ENCODE data around the gene STARD8. TPM values are rescaled to one million over a fixed set of nuclear protein-coding genes. Genes with fewer than 3 reads are reported as not detected.

Gene STARD8
- total RNA-seq, 1 donor from 2014 or later, result 14.0 TPM

DNA sequence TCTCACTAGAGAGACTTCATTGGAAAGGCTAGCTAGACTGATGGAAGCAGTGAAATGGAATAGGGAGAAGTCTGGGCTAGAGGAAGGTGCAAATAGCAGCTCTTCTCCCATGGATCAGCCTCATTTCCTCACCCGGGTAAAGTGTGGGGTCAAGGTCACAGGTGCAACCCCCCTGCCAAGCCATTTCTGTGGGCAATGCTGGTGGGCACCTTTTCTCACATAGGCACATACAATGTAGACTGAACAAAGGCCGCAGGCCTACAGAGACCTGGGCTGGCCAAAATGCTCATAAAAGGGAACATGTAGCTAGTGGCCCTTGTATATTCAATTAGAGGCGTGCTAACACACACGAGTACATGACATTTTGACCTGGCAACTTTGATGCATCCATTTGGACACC, 109.9 kb downstream of the STARD8 start:
- Histone ChIP-seq H3K27me3 (no peaks in the 10 kb centered on the region), H3K9me3 (no peaks in the 10 kb centered on the region), H3K36me3 (no peaks in the 10 kb centered on the region), H3K4me1 (no peaks in the 10 kb centered on the region), H3K27ac (no peak overlapping the region), H3K4me3 (no peak overlapping the region)
- TF ChIP-seq POLR2A (IDR thresholded peaks at IDR 0.05) (no peak), POLR2AphosphoS5 (IDR thresholded peaks at IDR 0.05; ENCODE audit: insufficient read depth in 1 of 2, low read depth in 1 of 2) (no peak)
- TF ChIP-seq, protein P1, sequence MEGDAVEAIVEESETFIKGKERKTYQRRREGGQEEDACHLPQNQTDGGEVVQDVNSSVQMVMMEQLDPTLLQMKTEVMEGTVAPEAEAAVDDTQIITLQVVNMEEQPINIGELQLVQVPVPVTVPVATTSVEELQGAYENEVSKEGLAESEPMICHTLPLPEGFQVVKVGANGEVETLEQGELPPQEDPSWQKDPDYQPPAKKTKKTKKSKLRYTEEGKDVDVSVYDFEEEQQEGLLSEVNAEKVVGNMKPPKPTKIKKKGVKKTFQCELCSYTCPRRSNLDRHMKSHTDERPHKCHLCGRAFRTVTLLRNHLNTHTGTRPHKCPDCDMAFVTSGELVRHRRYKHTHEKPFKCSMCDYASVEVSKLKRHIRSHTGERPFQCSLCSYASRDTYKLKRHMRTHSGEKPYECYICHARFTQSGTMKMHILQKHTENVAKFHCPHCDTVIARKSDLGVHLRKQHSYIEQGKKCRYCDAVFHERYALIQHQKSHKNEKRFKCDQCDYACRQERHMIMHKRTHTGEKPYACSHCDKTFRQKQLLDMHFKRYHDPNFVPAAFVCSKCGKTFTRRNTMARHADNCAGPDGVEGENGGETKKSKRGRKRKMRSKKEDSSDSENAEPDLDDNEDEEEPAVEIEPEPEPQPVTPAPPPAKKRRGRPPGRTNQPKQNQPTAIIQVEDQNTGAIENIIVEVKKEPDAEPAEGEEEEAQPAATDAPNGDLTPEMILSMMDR (IDR thresholded peaks at IDR 0.05), result no peak
- no peak for DNase-seq (ENCODE audit: extremely low spot score in 2 of 2)
- intact Hi-C loops (cut with DNase I), result no loop called here

DNA sequence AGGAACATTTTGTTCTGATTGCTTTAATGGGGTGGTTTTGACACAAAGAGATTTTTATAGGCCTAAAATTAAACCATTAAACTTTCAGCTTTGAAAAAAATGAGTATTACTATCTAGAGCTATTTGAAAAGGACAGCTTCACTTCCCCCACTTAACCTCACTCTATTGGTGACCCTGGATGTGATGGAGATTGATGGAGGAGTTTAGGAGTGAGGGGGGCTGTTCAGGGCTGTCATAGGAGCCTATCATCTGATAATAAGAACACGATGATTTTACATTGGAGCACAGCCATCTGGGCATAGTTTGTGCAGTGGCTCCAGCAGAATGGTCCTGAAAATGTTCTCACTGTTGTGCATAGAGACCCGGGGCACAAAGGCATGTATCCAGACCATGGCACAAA, 110.3 kb downstream of the STARD8 start:
- H3K36me3 ChIP-seq, result no peaks in the 10 kb centered on the region
- no peak overlapping the region for H3K4me3 ChIP-seq
- H3K27ac ChIP-seq, result no peak overlapping the region
- TF ChIP-seq, protein P1 (IDR thresholded peaks at IDR 0.05), result no peak
- TF ChIP-seq POLR2AphosphoS5 (IDR thresholded peaks at IDR 0.05; ENCODE audit: insufficient read depth in 1 of 2, low read depth in 1 of 2) (no peak), POLR2A (IDR thresholded peaks at IDR 0.05) (no peak)
- intact Hi-C loops (cut with DNase I), result no loop called here
- H3K27me3 ChIP-seq, result no peaks in the 10 kb centered on the region
- no peak for DNase-seq (ENCODE audit: extremely low spot score in 2 of 2)
- no peaks in the 10 kb centered on the region for H3K4me1 ChIP-seq
- no peaks in the 10 kb centered on the region for H3K9me3 ChIP-seq

DNA sequence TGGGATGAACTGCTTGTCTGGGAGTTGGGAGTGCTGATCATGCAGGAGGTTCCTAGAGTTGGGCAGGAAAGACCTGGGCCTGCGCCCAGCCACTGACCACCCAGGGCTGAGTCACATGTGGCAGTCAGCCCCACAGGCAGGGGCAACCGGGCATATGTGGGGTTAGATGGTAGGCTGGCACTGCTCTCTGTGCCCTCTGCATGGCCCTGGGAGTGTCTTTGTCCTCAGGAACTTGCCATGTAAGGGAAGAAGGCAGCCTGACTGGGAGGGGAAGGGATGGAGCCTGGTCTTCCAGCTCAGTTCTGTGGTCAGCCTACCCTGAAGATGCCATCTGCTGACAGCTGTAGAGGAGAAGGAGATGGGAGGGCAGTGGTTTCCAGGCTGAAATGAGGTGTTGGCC, 111.2 kb downstream of the STARD8 start:
- H3K27ac ChIP-seq, result no peak overlapping the region
- DNase-seq (ENCODE audit: extremely low spot score in 2 of 2), result no peak
- no peaks in the 10 kb centered on the region for H3K9me3 ChIP-seq
- TF ChIP-seq, protein P1 (IDR thresholded peaks at IDR 0.05), result no peak
- TF ChIP-seq POLR2AphosphoS5 (IDR thresholded peaks at IDR 0.05; ENCODE audit: insufficient read depth in 1 of 2, low read depth in 1 of 2) (no peak), POLR2A (IDR thresholded peaks at IDR 0.05) (no peak)
- intact Hi-C loops (cut with DNase I), result no loop called here
- H3K27me3 ChIP-seq, result no peaks in the 10 kb centered on the region
- H3K4me3 ChIP-seq, result no peak overlapping the region
- H3K36me3 ChIP-seq, result no peaks in the 10 kb centered on the region
- no peaks in the 10 kb centered on the region for H3K4me1 ChIP-seq

DNA sequence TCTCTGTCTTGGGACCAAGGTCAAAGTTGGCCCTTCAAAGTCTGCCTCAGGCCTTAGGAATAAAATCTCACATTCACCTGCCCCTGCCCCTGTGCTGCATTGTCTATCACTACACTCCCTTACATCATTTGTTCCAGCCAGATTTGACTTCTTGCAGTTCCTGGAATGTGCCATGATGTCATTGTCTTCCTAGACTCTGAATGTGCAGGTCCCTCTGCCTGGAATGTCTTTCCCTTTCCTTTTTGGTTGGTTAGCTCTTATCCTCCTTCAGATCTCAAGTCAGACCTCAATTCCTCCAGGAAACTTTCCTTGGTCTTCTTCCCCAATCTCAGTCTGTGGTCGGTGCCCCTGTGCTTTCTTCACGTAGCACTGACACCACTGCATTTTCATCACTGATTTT, 113.6 kb downstream of the STARD8 start:
- H3K9me3 ChIP-seq, result no peaks in the 10 kb centered on the region
- H3K36me3 ChIP-seq, result no peaks in the 10 kb centered on the region
- no peaks in the 10 kb centered on the region for H3K27me3 ChIP-seq
- H3K27ac ChIP-seq, result no peak overlapping the region
- intact Hi-C loops (cut with DNase I), result no loop called here
- H3K4me3 ChIP-seq, result no peak overlapping the region
- peak in 1 of 2 donors; percentile 16 for DNase-seq (ENCODE audit: extremely low spot score in 2 of 2)
- TF ChIP-seq, protein P1 (IDR thresholded peaks at IDR 0.05), result no peak
- no peak for TF ChIP-seq POLR2AphosphoS5 (IDR thresholded peaks at IDR 0.05; ENCODE audit: insufficient read depth in 1 of 2, low read depth in 1 of 2)
- no peak for TF ChIP-seq POLR2A (IDR thresholded peaks at IDR 0.05)
- no peaks in the 10 kb centered on the region for H3K4me1 ChIP-seq

DNA sequence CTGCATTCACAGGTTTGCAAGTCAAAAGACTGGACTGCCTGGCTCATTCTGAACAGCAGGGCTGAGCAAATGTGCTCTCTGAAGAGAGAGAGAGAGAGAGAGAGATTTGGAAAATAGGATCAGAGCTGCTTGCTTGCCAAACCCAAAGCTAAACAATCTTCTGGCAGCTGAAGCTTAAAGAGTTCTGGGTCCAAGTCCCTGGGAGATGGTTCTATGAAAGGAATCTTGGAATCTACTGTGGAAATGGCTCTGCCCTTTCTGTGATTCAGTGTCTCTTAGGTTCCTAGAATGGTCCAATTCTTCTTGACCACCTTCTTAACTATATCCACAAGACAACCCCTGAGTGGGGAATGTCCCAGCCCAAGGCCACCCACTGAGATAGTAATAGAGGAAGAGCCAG, 115.3 kb downstream of the STARD8 start:
- Histone ChIP-seq H3K36me3 (no peaks in the 10 kb centered on the region), H3K27me3 (no peaks in the 10 kb centered on the region), H3K4me1 (no peaks in the 10 kb centered on the region), H3K4me3 (no peak overlapping the region), H3K27ac (no peak overlapping the region), H3K9me3 (no peaks in the 10 kb centered on the region)
- TF ChIP-seq POLR2A (IDR thresholded peaks at IDR 0.05) (no peak), POLR2AphosphoS5 (IDR thresholded peaks at IDR 0.05; ENCODE audit: insufficient read depth in 1 of 2, low read depth in 1 of 2) (no peak)
- TF ChIP-seq, protein P1 (IDR thresholded peaks at IDR 0.05), result no peak
- peak in 1 of 2 donors; percentile 64 for DNase-seq (ENCODE audit: extremely low spot score in 2 of 2)
- intact Hi-C loops (cut with DNase I), result no loop called here

Measured in vagina (tissue), 2 donors.